Epithelial cell of esophagus (primary cell): ENCODE measurements around the gene ADAMTS17.
A peak's percentile ranks its signal among the peaks of the same experiment; 100 is the strongest.
"Not testable (repeated sequence)": the region's sequence is repeated elsewhere in the genome, so short reads cannot be mapped to it uniquely, and the experiment has no call there.

Experiments used
- DNase-seq: peaks from one replicate; pipeline ENCODE4 v3.0.0; 2010; ENCODE audit warnings: low read depth
- H3K4me3 ChIP-seq: 2 replicates; pipeline ENCODE4 v1.5.1; 2011; ENCODE audit warnings: mild to moderate bottlenecking, low read length, control low read depth
- CTCF ChIP-seq: IDR thresholded peaks from 2 replicates; pipeline ENCODE4 v1.5.1; 2011; ENCODE audit warnings: low read depth, mild to moderate bottlenecking, low read length, control low read depth, inconsistent platforms; ENCODE audit not compliant: insufficient read depth; ENCODE audit errors: missing control alignments

Gene ADAMTS17

GRCh38 chr15:99981191-99981647 lies 360.6 kb downstream of the ADAMTS17 start:
- no peak overlapping the region for H3K4me3 ChIP-seq
- peak; percentile 26 for DNase-seq
- no peak for TF ChIP-seq CTCF

- TF ChIP-seq CTCF: no peak
- H3K4me3 ChIP-seq: no peak overlapping the region
- no peak for DNase-seq
Observed at GRCh38 chr15:99980752-99981151, 361.0 kb downstream of the ADAMTS17 start.

GRCh38 chr15:99979886-99980285 lies 361.9 kb downstream of the ADAMTS17 start:
- H3K4me3 ChIP-seq, DNase-seq: not testable (repeated sequence)

GRCh38 chr15:99979371-99979770 lies 362.4 kb downstream of the ADAMTS17 start:
- no peak overlapping the region for H3K4me3 ChIP-seq
- DNase-seq: no peak
- no peak for TF ChIP-seq CTCF

- no peak overlapping the region for H3K4me3 ChIP-seq
- DNase-seq: no peak
- no peak for TF ChIP-seq CTCF
Observed at GRCh38 chr15:99978426-99978825, 363.3 kb downstream of the ADAMTS17 start.

- no peak for TF ChIP-seq CTCF
- H3K4me3 ChIP-seq: no peak overlapping the region
- no peak for DNase-seq
Observed at GRCh38 chr15:99977929-99978328, 363.8 kb downstream of the ADAMTS17 start.

GRCh38 chr15:99976811-99977271 lies 364.9 kb downstream of the ADAMTS17 start:
- H3K4me3 ChIP-seq: no peak overlapping the region
- TF ChIP-seq CTCF: no peak
- DNase-seq: peak; percentile 88
